Activated CD4-positive, CD25-positive, alpha-beta regulatory T cell treated with anti-CD3 and anti-CD28 coated beads, Interleukin-2, amount 50 U/mL, for 24 hours (primary cell): ENCODE data around the gene PLXDC1.

Experiments
- ATAC-seq, 2 donors: fragments of 150-1000 bp; cut with Tn5 transposase; one replicate each; pipeline ENCODE4 v1.10.0; 2021; ENCODE audit warnings: mild to moderate bottlenecking in 1 of 2, moderate library complexity in 1 of 2

The PLXDC1 gene

DNA sequence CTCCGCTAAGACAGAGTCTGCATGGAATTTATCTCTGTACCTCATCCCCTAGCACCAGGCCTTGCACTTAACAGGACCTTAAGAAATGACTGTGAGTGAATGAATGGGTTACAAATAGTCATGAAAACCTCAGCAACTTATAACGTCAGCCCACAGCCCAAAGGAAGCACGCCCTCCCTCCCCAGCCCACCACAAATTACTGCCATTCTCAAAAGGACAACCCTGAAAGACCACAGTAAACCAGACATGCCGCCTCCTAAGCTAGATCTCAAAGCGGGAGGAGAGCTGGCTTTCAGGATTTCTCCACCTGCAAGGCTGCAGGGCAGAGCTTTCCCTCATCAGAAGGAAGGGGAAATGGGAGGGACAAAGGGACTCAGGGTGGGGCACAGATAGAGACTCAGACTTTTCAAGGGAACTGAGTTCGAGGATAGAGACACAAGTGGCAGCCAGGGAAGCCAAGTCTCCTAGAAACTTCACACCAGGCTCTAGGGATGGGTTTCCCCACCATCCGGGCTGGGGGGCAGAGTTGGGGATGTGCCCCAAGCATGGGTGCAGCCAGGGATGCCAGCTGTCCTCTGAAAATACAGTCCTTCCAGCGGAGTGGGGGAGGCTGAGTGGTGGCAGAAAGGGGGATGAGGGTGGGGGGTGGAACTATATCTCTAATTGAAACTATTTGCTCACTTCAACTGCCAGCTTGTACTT is 56.7 kb downstream of the PLXDC1 start:
- peak; percentile 39 to 49 for ATAC-seq

DNA sequence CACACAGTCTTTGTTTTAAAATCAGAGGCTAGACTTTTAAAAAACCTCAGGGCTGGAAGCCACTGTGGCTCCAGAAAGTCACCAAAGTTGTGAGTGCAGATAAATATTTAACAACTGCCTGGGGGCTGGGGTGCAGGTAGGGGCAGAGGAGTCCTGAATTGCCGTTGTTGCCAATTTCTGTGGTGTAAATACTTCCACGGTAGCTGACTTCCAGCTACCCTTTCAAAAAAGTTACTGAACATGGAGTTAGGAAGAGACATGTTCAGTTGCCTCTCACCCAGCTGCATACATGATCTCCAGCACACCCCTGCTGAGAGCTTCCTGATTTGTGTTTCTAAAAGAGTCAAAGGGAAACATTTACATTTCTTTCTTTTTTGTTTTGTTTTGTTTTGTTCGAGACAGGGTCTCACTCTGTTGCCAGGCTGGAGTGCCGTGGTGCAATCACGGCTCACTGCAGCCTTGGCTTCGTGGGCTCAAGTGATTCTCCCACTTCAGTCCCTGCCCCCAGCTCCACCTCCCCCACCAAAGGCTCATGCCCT is 58.7 kb downstream of the PLXDC1 start:
- peak in 1 of 2 donors; percentile 15 for ATAC-seq

DNA sequence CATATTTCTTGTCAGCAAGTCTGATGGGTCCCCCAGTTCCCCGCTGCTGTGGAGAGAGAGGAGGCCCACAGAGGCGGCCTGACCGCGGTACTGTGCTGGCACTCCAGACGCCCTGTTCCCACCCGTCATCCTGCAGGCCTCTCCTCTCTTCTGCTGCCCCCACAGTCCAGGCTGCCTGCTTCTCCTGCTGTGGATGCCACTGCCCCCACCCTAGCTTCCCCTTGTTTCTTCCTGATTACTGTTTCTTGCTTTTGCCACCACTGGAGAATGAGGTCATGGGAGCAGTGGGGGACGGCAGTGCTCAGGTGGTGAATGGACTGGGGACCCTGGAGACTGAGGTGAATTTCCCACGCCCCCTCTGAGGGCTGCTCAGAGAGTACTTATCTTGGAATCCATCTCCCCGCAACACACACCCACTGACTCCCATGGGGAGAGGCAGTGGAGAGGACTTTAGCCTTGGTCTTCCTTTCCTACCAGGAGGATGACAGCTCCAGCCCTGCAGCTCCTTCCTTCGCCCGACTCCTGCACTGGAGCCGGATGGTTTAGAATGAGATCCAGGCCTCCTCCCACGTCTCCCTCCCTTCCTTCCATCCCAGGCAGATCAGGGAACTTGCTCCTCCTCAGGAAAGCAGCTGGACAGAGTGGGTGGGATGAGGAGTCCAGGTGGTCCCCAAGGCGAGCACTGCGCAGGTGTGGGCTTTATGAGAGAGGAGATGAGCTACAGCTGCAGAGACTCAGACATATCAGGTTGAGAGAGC is 60.4 kb downstream of the PLXDC1 start:
- ATAC-seq, result no peak

DNA sequence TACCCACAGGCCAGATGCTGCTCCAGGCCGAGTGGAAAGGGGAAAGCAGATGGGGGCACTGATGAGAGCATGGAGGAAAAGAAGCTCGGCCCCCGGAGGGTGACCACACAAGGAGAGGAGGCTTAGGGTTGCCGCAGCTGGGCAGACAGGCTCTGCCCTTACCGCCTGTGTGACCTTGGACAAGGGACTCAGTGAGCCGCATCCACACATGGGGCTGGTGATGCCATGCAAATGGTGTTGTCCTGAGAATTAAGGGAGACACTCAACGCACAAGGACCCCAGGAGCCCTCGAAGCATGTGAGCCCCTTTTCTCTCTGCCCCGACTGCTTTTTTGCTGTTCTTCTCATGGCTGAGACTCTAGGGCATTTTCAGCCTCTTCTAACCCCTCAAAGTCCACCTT is 61.0 kb downstream of the PLXDC1 start:
- ATAC-seq, result no peak

GRCh38 chr17:39084558-39084957 is 66.9 kb downstream of the PLXDC1 start:
- no peak for ATAC-seq

DNA sequence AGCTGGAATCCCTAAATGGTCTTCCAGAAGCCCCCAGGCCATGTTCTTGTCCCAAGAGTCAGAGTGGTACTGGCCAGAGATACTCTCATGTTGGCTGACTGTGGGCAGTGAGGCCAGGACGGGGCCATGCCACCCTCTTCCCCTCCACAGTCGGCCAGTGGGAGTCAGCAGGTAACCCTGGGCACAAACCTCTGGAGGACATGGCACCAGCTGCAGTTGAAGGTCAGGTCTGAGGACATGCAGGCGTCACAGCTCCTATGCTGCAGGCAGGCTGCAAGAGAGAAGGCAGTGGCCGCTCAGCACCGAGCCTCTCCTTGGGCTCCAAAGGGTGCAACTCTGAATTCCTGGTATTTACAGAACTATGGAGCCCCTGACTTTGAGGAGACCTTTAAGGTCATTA is 68.2 kb downstream of the PLXDC1 start:
- ATAC-seq, result no peak

- no peak for ATAC-seq
Observed at GRCh38 chr17:39082482-39082881, 69.0 kb downstream of the PLXDC1 start.

DNA sequence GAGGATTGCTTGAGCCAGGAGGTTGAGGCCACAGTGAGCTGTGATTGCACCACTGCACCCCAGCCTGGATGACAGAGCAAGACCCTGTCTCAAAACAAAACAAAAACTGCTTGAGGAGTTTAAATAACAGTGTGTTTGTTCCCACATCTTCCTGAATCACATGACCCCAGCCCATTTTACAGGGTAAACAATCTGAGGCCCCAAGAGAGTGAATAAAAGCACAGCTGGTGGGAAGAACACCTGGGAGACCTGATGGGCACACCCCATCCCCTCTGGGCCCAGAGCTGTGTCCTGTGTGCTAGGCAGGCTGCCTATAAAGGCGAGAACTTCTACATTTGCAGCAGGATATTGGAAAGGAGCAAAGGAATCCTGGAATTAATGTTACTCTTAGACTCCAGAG is 69.6 kb downstream of the PLXDC1 start:
- no peak for ATAC-seq

DNA sequence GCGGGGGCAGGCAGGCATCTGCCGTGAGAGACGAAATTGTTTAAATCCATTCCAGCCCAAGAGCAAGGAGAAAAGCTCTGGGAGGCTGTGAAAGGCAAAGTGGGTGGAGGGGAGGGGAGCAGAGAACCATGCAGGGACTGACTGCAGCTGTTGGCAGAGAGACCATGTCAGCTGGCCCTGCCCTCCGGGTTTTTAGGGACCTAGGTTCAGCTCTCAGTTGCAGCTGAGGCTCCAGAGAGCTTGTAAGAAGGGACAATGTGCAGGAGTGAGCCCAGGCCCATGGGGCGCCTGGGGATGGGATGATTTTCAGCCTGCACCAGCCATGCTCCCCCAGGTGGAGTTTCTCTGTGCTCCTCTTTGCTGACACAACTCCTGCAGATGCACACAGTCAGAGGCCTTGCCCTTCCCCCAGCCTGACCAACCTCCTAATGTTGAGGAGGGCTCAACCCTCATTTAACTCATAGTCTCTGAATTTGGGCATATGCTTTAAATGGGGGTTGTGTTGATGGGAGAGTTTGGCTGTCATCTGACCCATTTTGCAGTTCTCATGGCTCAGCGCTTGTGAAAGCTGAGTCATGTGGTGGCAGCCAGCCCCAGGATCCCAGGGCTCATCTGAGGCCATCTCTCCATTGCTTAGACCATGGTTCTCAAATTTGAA is 70.9 kb downstream of the PLXDC1 start:
- ATAC-seq, result no peak

- no peak for ATAC-seq
Observed at GRCh38 chr17:39079836-39080235, 71.6 kb downstream of the PLXDC1 start.

DNA sequence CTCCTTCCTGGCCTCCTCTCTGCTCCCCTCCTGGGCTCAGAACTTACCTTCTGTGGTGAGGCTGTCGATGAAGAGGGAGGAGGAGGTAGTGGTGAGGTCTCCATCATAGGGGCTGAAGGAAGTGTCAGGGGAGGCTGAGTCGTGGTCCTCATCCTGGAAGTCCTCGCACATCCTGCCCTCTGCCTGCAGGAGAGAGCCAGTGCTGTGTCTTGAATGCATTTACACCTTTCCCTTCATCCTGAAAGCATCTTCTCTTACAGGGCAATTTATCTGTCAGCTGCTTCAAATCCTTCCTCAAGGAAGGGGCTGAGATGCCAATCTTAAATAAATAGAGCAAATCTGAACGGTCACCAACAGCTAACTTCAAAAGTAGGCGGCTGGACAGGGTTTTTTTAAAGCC is 73.6 kb downstream of the PLXDC1 start:
- no peak for ATAC-seq

DNA sequence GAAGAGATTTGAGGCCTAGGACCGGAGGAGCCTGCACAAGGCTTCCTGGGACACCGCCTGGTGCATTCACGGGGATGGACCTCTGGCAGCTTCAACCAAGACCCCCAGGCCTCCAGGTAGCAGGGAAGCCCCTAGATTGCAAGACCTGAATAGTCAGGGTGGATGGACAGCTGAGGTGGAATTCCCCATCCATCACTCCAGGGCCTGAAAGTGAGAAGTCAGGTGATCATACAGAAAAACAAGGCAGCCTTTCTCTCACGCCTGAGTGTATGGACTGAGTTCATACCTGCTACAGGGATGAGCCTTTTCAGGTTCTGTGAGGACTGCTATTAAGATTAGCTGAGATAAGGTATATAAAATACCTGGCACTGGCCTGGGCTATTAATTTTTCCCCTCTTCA is 74.2 kb downstream of the PLXDC1 start:
- ATAC-seq, result no peak

GRCh38 chr17:39074676-39075075 is 76.8 kb downstream of the PLXDC1 start:
- no peak for ATAC-seq

DNA sequence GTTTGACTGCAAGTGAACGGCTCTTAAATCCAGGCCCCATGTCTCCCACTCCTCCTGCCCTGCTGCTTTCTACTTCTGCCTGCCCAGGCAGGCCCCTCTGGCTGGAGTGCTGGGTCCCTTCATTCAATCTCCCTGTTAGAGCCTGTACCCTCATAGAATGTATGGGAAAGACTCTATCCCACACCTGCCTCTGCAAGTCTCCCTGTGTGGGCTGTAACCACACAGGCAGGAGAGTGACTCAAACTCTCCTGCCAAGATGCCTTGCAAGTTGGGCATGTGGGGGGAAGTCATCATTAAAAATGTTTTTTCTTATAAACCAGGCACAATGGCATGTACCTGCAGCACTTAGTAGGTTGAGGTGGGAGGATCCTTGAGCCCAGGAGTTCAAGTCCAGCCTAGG is 77.5 kb downstream of the PLXDC1 start:
- no peak for ATAC-seq

- ATAC-seq, result no peak
Observed at GRCh38 chr17:39073353-39073752, 78.1 kb downstream of the PLXDC1 start.

DNA sequence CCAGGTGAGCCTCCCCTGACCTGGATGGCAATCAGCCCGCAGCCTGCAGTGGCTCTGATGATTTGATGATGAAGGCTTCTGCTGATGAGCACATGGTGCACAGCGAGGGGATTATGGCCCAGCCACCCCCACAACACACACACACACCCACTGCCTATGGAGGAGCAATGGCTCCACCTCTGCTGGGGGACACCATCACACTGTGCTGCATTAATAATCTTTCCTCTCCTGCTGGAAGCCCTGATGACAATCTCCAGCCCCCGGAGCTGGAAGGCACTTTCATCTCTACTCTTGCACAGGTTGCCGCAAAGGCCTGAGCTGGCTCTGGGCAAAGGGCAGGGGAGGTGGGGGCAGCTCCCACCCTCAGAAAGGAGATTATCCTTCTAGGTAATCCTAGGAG is 79.9 kb downstream of the PLXDC1 start:
- ATAC-seq, result no peak

- peak in 1 of 2 donors; percentile 62 for ATAC-seq
Observed at GRCh38 chr17:39069114-39069756, 82.2 kb downstream of the PLXDC1 start.

GRCh38 chr17:39064819-39065218 is 86.6 kb downstream of the PLXDC1 start:
- no peak for ATAC-seq

- no peak for ATAC-seq
Observed at GRCh38 chr17:39064374-39064773, 87.1 kb downstream of the PLXDC1 start.

DNA sequence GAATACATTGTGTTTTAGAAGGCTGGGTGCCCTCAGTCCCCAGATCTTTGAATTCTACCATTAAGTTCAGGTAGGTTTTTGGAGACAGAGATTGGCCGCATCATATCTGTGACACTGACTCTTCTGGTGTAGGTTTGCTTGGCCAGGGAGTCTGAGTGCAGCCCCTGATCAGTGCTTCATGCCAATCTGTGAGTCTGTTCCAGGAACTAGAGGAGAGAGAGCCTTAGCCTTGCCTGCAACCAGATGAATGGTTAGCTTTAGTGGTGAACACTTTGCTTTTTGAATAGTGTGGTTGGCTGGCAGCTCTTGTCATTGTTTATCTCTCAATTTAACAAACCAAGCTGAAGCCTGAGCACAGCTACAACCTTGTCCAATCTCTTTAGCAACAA is 87.8 kb downstream of the PLXDC1 start:
- no peak for ATAC-seq

DNA sequence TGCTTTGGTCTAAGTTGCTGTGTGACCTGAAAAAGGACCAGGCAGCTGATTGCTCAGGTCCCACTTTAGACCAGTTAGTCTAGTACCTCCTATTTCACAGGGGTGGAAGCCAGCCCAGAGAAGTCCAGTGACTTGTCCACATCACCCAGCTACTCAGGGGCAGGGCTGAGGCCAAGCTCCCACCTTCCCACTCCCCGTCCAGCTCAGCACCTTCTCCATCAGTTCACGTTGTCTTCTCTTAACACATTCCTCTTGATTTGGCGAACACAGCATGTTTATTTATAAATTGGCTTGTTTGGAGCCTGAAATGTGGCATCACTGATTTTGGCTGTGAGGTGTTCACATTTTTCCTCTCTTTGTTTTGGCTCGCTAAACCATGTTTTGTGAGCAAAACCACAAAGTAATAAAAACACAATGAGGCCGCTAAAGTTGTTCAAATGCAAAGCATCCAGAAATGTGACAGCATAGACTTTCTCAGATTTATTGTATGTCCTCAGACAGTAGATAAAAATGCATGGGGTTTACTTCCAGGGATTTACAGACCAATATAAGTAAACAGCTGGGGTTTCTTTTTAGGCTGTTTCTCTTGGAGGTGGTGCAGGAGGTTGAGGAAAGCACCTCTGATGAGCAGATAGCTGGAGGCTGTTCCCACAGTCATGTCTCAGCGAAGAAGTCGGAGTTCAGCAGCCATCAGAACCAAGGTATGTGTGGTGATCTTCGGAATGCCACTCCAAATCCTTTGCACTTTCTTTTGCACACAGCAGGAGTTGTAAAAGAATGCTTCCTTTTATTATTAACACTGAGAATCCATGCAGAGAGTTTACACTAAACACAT is 88.4 kb downstream of the PLXDC1 start:
- ATAC-seq, result no peak

DNA sequence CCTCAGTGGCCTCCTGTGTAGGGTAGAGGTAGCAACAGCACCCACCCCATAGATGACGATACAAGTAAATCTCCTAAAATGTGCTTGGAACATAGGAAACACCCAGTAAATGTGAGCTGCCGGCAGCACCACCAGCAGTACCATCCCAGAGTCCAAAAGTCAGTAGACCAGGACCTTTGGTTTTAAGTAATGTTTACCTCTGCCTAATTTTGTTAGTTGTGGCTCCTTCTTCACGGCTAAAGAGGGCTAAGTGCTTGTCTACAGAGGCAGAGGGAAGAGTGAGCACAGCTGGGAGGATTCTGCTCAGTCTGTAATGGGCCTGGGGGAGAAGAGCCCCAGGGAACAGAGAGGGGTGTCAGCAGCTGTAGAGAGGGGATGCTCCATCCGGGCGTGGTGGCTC is 92.9 kb downstream of the PLXDC1 start:
- no peak for ATAC-seq
